H7 (cell line): ENCODE data around the gene SLC47A2. TPM values are rescaled to one million over a fixed set of nuclear protein-coding genes. Genes with fewer than 3 reads are reported as not detected.

ENCODE experiments used
- DNase-seq: peaks from one replicate; pipeline ENCODE4 v3.0.0; 2012
- H3K27me3 ChIP-seq: 2 replicates; pipeline ENCODE4 v1.6.0; 2011; ENCODE audit warnings: mild to moderate bottlenecking, low read length; ENCODE audit not compliant: control insufficient read depth, insufficient read depth
- H3K36me3 ChIP-seq: replicated peaks from 2 replicates; pipeline ENCODE4 v1.5.1; 2011; ENCODE audit warnings: low read length; ENCODE audit not compliant: control insufficient read depth, insufficient read depth
- H3K4me3 ChIP-seq: 2 replicates; pipeline ENCODE4 v1.5.1; 2011; ENCODE audit warnings: low read depth, mild to moderate bottlenecking, control low read depth, low read length, moderate library complexity; ENCODE audit not compliant: insufficient read depth
- total RNA-seq: library from RNA; depleted of rRNA; stranded (reverse); fragments of >200 nt; shearing (Covaris generic); gene quantifications from 2 replicates; pipeline ENCODE4 v1.2.3, GENCODE V29; 2014

Gene SLC47A2
- total RNA-seq, 1 experiment from 2014 or later: not detected

DNA sequence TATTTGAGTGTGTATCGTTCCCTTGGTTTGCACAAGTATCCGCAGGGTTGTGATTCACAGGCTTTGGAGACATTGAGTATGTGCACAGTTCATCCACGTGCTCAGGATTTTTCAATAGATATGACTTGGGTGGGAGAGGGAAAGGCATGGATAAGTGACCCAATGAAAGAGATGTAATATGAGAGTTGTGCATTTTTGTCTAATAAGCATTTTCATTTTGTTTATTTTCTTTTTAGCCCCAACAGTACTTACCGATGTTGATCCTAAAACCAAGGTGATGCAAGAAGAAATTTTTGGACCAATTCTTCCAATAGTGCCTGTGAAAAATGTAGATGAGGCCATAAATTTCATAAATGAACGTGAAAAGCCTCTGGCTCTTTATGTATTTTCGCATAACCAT lies 53.3 kb downstream of the SLC47A2 start:
- no peaks in the 10 kb centered on the region for H3K27me3 ChIP-seq
- peaks cover 7% of the 10 kb centered on the region for H3K36me3 ChIP-seq

DNA sequence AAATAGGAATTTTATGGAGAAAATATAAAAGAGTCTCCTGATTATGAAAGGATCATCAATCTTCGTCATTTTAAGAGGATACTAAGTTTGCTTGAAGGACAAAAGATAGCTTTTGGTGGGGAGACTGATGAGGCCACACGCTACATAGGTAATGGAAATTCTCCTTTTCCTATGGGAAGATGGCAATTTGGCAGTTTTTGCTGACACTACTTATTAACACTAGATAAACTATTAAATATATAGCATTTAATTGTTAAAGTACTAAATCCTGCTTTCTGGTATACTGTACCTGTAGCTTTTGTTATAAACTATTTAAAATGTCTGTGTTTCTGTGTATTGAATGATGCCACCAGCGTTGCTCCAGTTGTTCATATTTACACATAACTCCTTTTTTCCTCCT lies 55.3 kb downstream of the SLC47A2 start:
- Histone ChIP-seq H3K36me3 (peaks cover 14% of the 10 kb centered on the region), H3K27me3 (no peaks in the 10 kb centered on the region), H3K4me3 (no peak overlapping the region)
- DNase-seq: no peak

More for the DNA sequence above, 53.3 kb downstream of the SLC47A2 start:
- DNase-seq: no peak
- H3K4me3 ChIP-seq: no peak overlapping the region

- H3K4me3 ChIP-seq: no peak overlapping the region
- H3K27me3 ChIP-seq: no peaks in the 10 kb centered on the region
- H3K36me3 ChIP-seq: peaks cover 18% of the 10 kb centered on the region
- no peak for DNase-seq
Measured at GRCh38 chr17:19660219-19660870, 56.0 kb downstream of the SLC47A2 start.

- no peak for DNase-seq
- Histone ChIP-seq H3K4me3 (no peak overlapping the region), H3K27me3 (no peaks in the 10 kb centered on the region), H3K36me3 (peaks cover 14% of the 10 kb centered on the region)
Measured at GRCh38 chr17:19659366-19660177, 56.8 kb downstream of the SLC47A2 start.

GRCh38 chr17:19656851-19657581 lies 59.4 kb downstream of the SLC47A2 start:
- Histone ChIP-seq H3K4me3 (no peak overlapping the region), H3K27me3 (no peaks in the 10 kb centered on the region), H3K36me3 (peaks cover 15% of the 10 kb centered on the region)
- no peak for DNase-seq

- Histone ChIP-seq H3K27me3 (no peaks in the 10 kb centered on the region), H3K4me3 (no peak overlapping the region), H3K36me3 (peaks cover 15% of the 10 kb centered on the region)
- DNase-seq: no peak
Measured at GRCh38 chr17:19656336-19656735, 60.0 kb downstream of the SLC47A2 start.

- Histone ChIP-seq H3K4me3 (no peak overlapping the region), H3K36me3 (peaks cover 13% of the 10 kb centered on the region), H3K27me3 (no peaks in the 10 kb centered on the region)
- DNase-seq: no peak
Measured at GRCh38 chr17:19654896-19655295, 61.5 kb downstream of the SLC47A2 start.

DNA sequence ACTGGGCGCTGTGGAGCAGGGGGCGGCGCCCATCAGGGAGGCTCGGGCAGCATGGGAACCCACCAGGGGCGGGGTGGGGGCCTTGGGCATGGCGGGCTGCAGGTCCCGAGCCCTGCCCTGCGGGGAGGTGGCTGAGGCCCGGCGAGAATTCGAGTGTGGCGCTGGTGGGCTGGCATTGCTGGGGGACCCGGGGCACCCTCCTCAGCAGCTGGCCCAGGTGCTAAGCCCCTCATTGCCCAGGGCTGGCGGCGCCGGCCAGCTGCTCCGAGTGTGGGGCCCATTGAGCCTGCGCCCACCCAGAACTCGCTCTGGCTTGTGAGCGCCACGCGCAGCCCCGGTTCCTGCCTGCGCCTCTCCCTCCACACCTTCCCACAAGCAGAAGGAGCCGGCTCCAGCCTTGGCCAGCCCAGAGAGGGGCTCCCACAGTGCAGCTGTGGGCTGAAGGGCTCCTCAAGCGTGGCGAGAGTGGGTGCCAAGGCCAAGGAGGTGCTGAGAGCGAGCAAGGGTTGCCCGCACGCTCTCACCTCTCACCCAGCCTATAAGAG lies 62.0 kb downstream of the SLC47A2 start:
- Histone ChIP-seq H3K36me3 (peaks cover 13% of the 10 kb centered on the region), H3K4me3 (no peak overlapping the region), H3K27me3 (no peaks in the 10 kb centered on the region)
- no peak for DNase-seq

GRCh38 chr17:19652595-19652994 lies 63.8 kb downstream of the SLC47A2 start:
- DNase-seq: no peak
- Histone ChIP-seq H3K27me3 (no peaks in the 10 kb centered on the region), H3K4me3 (no peak overlapping the region), H3K36me3 (peaks cover 12% of the 10 kb centered on the region)

DNA sequence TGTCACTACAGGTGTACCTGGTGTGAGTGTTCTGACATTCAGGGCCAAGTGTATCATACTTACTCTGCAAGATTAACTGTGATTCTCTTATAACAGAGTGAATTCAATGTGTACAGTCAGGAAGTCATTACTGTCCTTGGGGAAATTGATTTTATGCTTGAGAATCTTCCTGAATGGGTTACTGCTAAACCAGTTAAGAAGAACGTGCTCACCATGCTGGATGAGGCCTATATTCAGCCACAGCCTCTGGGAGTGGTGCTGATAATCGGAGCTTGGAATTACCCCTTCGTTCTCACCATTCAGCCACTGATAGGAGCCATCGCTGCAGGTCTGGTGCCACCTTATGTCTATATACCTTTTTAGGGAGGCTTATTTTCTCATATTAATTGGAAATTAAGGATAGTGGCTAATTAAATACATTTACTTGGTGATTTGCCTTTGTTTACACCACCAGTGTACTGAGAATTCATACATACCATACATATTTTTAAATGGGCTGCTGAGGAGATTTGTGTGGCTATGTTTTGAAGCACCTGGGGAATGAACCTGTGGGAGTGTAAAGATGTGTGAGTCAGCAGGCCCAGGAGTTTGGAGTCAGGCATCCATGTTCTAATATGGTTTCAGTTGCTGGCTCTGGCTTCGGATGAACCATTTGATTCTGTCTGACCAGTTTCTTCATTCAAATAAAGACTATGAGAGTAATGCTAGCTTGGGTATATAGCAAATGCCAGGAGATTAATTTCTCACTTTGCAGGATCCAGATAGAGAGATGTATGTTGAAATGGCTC lies 64.7 kb downstream of the SLC47A2 start:
- DNase-seq: no peak
- H3K27me3 ChIP-seq: no peaks in the 10 kb centered on the region

DNA sequence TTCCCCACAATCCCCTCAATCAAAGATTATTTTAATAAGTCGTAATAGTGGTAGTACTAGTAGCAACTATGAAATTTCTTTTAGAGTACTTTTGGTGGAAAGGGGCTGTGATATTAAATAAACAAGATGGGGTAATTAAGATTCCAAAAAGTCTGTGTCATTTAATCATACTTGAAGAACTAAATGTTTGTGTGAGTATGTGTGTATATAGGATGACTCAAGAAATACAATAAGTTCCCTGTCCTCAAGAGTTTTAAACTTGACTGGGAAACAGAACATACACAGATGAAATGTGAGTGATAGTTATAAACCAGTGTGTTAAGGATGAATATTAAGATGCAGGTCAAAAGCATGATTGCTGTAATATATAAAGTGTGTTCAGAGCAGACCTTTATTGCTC lies 65.6 kb downstream of the SLC47A2 start:
- H3K27me3 ChIP-seq: no peaks in the 10 kb centered on the region
- no peak overlapping the region for H3K4me3 ChIP-seq
- DNase-seq: no peak
- peaks cover 6% of the 10 kb centered on the region for H3K36me3 ChIP-seq

More for the DNA sequence above, 64.7 kb downstream of the SLC47A2 start:
- peaks cover 8% of the 10 kb centered on the region for H3K36me3 ChIP-seq
- no peak overlapping the region for H3K4me3 ChIP-seq

DNA sequence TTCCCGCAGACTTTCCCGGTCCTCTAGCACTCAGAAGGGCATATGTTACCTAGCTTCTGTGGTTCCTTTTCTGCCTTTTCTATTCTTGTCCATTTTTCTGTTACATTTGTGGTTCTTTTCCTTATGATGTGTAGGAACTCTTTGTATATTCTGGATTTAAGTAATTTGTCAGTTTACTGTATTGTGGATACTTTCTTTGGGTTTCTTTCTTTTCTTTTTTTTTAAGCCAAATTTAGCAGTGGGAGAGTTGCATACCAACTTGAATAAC lies 67.2 kb downstream of the SLC47A2 start:
- no peak for DNase-seq
- Histone ChIP-seq H3K36me3 (peaks cover 3% of the 10 kb centered on the region; the same call in 1 of the 2 replicates), H3K27me3 (no peaks in the 10 kb centered on the region), H3K4me3 (peak overlapping the region; percentile 85)

DNA sequence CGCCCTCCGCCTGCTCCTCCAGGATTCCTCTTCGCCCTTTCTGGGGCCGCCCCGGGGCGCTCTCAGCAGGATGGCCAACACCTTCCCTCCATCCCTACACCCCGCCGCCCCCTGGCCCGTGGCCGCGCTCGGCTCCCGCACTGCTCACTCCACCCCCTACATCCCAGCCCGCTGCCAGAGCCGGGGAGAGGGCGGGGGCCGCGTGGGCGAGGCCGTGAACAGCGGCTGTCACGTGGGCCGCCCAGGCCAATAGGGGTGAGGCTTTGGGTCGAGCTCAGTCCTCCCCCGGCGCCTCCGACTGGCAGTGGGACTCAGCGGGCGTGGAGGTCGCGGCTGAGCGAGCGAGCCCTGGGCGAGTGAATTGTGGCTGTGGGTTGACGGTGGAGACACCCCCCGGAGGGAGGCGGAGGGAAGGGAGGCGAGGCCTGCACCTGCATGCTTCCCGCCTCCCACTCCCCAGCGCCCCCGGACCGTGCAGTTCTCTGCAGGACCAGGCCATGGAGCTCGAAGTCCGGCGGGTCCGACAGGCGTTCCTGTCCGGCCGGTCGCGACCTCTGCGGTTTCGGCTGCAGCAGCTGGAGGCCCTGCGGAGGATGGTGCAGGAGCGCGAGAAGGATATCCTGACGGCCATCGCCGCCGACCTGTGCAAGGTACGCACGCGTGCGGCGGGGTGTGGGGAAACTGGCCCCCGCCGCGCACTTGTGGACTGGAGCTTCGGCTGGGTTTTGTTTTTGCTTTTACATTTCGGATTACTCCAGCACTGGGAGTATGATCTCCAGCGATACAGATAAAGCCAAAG lies 67.7 kb downstream of the SLC47A2 start, which contains the start of gene ALDH3A2:
TSS of gene ALDH3A2 (plus strand) at position 277 of the 799 bp plus-strand sequence. CDS start at position 498, 221 bp downstream.
- DNase-seq: peak; percentile 97
- Histone ChIP-seq H3K27me3 (no peaks in the 10 kb centered on the region), H3K4me3 (peak within 1 kb of the TSS; percentile 85), H3K36me3 (peaks cover 2% of the 10 kb centered on the region; the same call in 1 of the 2 replicates)
